Activated gamma-delta T cell treated with Interleukin-2 at 50 U/mL for 16 hours (primary cell): ENCODE measurements around the gene MYCBP.
A peak's percentile ranks its signal among the peaks of the same experiment; 100 is the strongest.
"Not testable (repeated sequence)": the region's sequence is repeated elsewhere in the genome, so short reads cannot be mapped to it uniquely, and the experiment has no call there.

Experiments
- DNase-seq: peaks from one replicate; pipeline ENCODE4 v3.0.0-alpha.2; 2020

MYCBP gene

GRCh38 chr1:38873027-38873969, at the start of gene MYCBP:
MYCBP (minus strand) TSS chr1:38873348; CDS start chr1:38873305, 43 bp downstream.
- peak; percentile 96 for DNase-seq

GRCh38 chr1:38919130-38919529, 46.0 kb upstream of the MYCBP start:
- no peak for DNase-seq

- no peak for DNase-seq
Observed at GRCh38 chr1:38918568-38918967, 45.4 kb upstream of the MYCBP start.

GRCh38 chr1:38917772-38918171, 44.6 kb upstream of the MYCBP start:
- DNase-seq: no peak

GRCh38 chr1:38917337-38917736, 44.2 kb upstream of the MYCBP start:
- no peak for DNase-seq

- DNase-seq: no peak
Observed at GRCh38 chr1:38915352-38915948, 42.3 kb upstream of the MYCBP start.

GRCh38 chr1:38914908-38915307, 41.8 kb upstream of the MYCBP start:
- not testable (repeated sequence) for DNase-seq

- no peak for DNase-seq
Observed at GRCh38 chr1:38908821-38909220, 35.7 kb upstream of the MYCBP start.

- DNase-seq: no peak
Observed at GRCh38 chr1:38905985-38906384, 32.8 kb upstream of the MYCBP start.

- no peak for DNase-seq
Observed at GRCh38 chr1:38899560-38899959, 26.4 kb upstream of the MYCBP start.

- no peak for DNase-seq
Observed at GRCh38 chr1:38898653-38899230, 25.6 kb upstream of the MYCBP start.

- DNase-seq: no peak
Observed at GRCh38 chr1:38896169-38896568, 23.0 kb upstream of the MYCBP start.

- no peak for DNase-seq
Observed at GRCh38 chr1:38892976-38893375, 19.8 kb upstream of the MYCBP start.

GRCh38 chr1:38891753-38892152, 18.6 kb upstream of the MYCBP start:
- no peak for DNase-seq

GRCh38 chr1:38889589-38889988, 16.4 kb upstream of the MYCBP start:
- no peak for DNase-seq

- no peak for DNase-seq
Observed at GRCh38 chr1:38888423-38889333, 15.5 kb upstream of the MYCBP start.

- DNase-seq: no peak
Observed at GRCh38 chr1:38885092-38885491, 11.9 kb upstream of the MYCBP start.

GRCh38 chr1:38881487-38881886, 8.3 kb upstream of the MYCBP start, which contains the start of gene GJA9:
GJA9 (minus strand) TSS chr1:38881587; CDS start chr1:38876098, 5,489 bp downstream.
- DNase-seq: no peak

- DNase-seq: no peak
Observed at GRCh38 chr1:38875811-38876210, 2.7 kb upstream of the MYCBP start.

GRCh38 chr1:38872401-38873026, 634 bp downstream of the MYCBP start:
- peak; percentile 10 for DNase-seq

- DNase-seq: no peak
Observed at GRCh38 chr1:38870996-38871395, 2.2 kb downstream of the MYCBP start.

GRCh38 chr1:38867208-38867607, 5.9 kb downstream of the MYCBP start:
- no peak for DNase-seq
